Measurements from ENCODE around the gene MYOG. TPM values are rescaled to one million over a fixed set of nuclear protein-coding genes. Genes with fewer than 3 reads are reported as not detected.

Gene MYOG
- total and polyA plus RNA-seq, 10 of the 15 experiments (the other 5 are each of a cell fraction or from before 2014, with no cell fraction given), result not detected

DNA sequence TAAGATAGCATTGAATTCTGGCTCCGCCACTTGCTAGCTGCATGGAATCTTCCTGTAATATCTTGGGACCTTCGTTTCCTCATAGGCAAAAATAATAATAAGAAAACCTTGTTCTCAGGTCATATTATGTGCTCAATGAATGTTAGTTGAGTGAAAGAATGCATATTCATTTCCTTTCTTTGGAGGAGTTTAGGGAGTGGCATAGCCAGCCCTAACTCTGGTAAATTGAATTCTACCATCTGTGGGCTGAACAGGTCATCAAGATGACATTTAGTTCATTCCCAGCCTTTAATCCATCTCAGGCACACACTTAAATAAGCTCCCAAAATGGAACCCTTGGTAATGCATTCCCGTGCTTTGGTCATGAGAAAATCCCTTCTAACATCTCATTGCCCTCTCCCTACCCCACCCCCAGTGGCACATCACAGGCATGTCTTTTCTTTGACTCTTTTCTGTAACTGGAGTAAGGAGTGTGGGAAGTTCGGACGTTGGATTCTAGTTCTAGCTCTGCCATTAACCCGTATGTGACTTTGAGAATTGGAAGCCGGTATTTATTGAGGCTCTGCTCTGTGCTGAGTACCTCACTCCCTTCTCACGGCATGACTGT lies 13.2 kb upstream of the MYOG start:
- no peak overlapping the region for H3K4me3 ChIP-seq
- RAD21 ChIA-PET (ENCODE audit: unreplicated experiment), result no interaction called here
- no peak for DNase-seq (ENCODE audit: low read depth, low spot score)
- no peak for ATAC-seq
- H3K79me2 ChIP-seq (ENCODE audit: control insufficient read depth, insufficient read depth, low read length), result no peaks in the 10 kb centered on the region
- TF ChIP-seq JUNB (IDR thresholded peaks at IDR 0.05) (no peak), BACH1 (IDR thresholded peaks at IDR 0.05; ENCODE audit: borderline replicate concordance) (no peak), CREB1 (IDR thresholded peaks at IDR 0.05; ENCODE audit: low read depth) (no peak), NRF1 (conservative IDR thresholded peaks at IDR 0.05; ENCODE audit: low read depth, low read length) (no peak), POLR2AphosphoS5 (IDR thresholded peaks at IDR 0.05; ENCODE audit: low read length) (no peak), MTA3 (IDR thresholded peaks at IDR 0.05; ENCODE audit: borderline replicate concordance, low read length) (no peak)
- TF ChIP-seq, protein P1, sequence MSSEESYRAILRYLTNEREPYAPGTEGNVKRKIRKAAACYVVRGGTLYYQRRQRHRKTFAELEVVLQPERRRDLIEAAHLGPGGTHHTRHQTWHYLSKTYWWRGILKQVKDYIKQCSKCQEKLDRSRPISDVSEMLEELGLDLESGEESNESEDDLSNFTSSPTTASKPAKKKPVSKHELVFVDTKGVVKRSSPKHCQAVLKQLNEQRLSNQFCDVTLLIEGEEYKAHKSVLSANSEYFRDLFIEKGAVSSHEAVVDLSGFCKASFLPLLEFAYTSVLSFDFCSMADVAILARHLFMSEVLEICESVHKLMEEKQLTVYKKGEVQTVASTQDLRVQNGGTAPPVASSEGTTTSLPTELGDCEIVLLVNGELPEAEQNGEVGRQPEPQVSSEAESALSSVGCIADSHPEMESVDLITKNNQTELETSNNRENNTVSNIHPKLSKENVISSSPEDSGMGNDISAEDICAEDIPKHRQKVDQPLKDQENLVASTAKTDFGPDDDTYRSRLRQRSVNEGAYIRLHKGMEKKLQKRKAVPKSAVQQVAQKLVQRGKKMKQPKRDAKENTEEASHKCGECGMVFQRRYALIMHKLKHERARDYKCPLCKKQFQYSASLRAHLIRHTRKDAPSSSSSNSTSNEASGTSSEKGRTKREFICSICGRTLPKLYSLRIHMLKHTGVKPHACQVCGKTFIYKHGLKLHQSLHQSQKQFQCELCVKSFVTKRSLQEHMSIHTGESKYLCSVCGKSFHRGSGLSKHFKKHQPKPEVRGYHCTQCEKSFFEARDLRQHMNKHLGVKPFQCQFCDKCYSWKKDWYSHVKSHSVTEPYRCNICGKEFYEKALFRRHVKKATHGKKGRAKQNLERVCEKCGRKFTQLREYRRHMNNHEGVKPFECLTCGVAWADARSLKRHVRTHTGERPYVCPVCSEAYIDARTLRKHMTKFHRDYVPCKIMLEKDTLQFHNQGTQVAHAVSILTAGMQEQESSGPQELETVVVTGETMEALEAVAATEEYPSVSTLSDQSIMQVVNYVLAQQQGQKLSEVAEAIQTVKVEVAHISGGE (CRISPR knock-in tag; IDR thresholded peaks at IDR 0.05), result no peak
- TF ChIP-seq, protein P2, sequence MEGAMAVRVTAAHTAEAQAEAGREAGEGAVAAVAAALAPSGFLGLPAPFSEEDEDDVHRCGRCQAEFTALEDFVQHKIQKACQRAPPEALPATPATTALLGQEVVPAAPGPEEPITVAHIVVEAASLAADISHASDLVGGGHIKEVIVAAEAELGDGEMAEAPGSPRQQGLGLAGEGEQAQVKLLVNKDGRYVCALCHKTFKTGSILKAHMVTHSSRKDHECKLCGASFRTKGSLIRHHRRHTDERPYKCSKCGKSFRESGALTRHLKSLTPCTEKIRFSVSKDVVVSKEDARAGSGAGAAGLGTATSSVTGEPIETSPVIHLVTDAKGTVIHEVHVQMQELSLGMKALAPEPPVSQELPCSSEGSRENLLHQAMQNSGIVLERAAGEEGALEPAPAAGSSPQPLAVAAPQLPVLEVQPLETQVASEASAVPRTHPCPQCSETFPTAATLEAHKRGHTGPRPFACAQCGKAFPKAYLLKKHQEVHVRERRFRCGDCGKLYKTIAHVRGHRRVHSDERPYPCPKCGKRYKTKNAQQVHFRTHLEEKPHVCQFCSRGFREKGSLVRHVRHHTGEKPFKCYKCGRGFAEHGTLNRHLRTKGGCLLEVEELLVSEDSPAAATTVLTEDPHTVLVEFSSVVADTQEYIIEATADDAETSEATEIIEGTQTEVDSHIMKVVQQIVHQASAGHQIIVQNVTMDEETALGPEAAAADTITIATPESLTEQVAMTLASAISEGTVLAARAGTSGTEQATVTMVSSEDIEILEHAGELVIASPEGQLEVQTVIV (IDR thresholded peaks at IDR 0.05; ENCODE audit: borderline replicate concordance, partially characterized antibody), result no peak
- TF ChIP-seq, protein P3, sequence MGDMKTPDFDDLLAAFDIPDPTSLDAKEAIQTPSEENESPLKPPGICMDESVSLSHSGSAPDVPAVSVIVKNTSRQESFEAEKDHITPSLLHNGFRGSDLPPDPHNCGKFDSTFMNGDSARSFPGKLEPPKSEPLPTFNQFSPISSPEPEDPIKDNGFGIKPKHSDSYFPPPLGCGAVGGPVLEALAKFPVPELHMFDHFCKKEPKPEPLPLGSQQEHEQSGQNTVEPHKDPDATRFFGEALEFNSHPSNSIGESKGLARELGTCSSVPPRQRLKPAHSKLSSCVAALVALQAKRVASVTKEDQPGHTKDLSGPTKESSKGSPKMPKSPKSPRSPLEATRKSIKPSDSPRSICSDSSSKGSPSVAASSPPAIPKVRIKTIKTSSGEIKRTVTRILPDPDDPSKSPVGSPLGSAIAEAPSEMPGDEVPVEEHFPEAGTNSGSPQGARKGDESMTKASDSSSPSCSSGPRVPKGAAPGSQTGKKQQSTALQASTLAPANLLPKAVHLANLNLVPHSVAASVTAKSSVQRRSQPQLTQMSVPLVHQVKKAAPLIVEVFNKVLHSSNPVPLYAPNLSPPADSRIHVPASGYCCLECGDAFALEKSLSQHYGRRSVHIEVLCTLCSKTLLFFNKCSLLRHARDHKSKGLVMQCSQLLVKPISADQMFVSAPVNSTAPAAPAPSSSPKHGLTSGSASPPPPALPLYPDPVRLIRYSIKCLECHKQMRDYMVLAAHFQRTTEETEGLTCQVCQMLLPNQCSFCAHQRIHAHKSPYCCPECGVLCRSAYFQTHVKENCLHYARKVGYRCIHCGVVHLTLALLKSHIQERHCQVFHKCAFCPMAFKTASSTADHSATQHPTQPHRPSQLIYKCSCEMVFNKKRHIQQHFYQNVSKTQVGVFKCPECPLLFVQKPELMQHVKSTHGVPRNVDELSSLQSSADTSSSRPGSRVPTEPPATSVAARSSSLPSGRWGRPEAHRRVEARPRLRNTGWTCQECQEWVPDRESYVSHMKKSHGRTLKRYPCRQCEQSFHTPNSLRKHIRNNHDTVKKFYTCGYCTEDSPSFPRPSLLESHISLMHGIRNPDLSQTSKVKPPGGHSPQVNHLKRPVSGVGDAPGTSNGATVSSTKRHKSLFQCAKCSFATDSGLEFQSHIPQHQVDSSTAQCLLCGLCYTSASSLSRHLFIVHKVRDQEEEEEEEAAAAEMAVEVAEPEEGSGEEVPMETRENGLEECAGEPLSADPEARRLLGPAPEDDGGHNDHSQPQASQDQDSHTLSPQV (IDR thresholded peaks at IDR 0.05), result no peak
- SMC1A ChIA-PET (ENCODE audit: uncharacterized antibody, unreplicated experiment), result no interaction called here
- peaks cover 2% of the 10 kb centered on the region; the same call in 1 of the 3 replicates for H3K9me3 ChIP-seq (replicated peaks; ENCODE audit: control insufficient read depth, insufficient read depth, low read length)
- intact Hi-C loops (cut with micrococcal nuclease; ENCODE audit: unreplicated experiment) (no loop called here), in situ Hi-C loops (cut with MboI) (no loop called here)
- no peak overlapping the region for H3K27ac ChIP-seq (ENCODE audit: control insufficient read depth, insufficient read depth)
- CTCF ChIA-PET, result interaction anchor here (3.1 kb wide), 1 partner anchor 15 kb away, joined by 9 read pairs; no protein-coding TSS in a partner anchor
- no peak overlapping the region for H3K4me2 ChIP-seq (ENCODE audit: control insufficient read depth, insufficient read depth)
- no peaks in the 10 kb centered on the region for H4K20me1 ChIP-seq (ENCODE audit: control insufficient read depth, insufficient read depth)
- WGBS (ENCODE audit: insufficient coverage, insufficient replicate concordance, low lambda C conversion rate, missing lambda C conversion rate), result 16% methylated on average over 8 of the region's 8 CpGs
- no peaks in the 10 kb centered on the region for H3K36me3 ChIP-seq (ENCODE audit: control insufficient read depth in 2 of 2, insufficient read depth in 2 of 2, low read length in 1 of 2)
- H3K27me3 ChIP-seq (replicated peaks in 1 of 2; ENCODE audit: control insufficient read depth in 2 of 2, insufficient read depth in 2 of 2, low read length in 1 of 2), result no peaks in the 10 kb centered on the region; a peak in 2 of 4 replicates
- POLR2A ChIA-PET, result no interaction called here
- H2AFZ ChIP-seq (ENCODE audit: control insufficient read depth, low read depth, low read length), result no peak overlapping the region
- no TSS peak for BruUV-seq (replicated peaks)
- no peak overlapping the region for H3K9ac ChIP-seq (ENCODE audit: control insufficient read depth, insufficient read depth, low read length)
- no peaks in the 10 kb centered on the region for H3K4me1 ChIP-seq (ENCODE audit: control insufficient read depth, insufficient read depth, low read length)
- no peak for FAIRE-seq
